GM13977 (cell line): ENCODE results near the gene HDLBP.
A peak's percentile ranks its signal among the peaks of the same experiment; 100 is the strongest.

Experiments used
- DNase-seq: peaks from one replicate; pipeline ENCODE4 v3.0.0; 2012; ENCODE audit warnings: low spot score
- CTCF ChIP-seq: IDR thresholded peaks from 2 replicates; pipeline ENCODE4 v1.5.1; 2012; ENCODE audit warnings: mild to moderate bottlenecking, control low read depth; ENCODE audit not compliant: insufficient read depth; ENCODE audit errors: extremely low read depth, missing control alignments
- in situ Hi-C: fragments of 300-500 bp; cut with MboI; formaldehyde crosslinking; loops from one replicate; pipeline ENCODE4 v1.12.0; 2022; ENCODE audit warnings: low sequenced_read_pairs, low pct_unique_long_range_greater_than_20kb, mixed read lengths, inconsistent platforms; ENCODE audit not compliant: unreplicated experiment

The HDLBP gene

GRCh38 chr2:241219030-241219382 lies 96.5 kb downstream of the HDLBP start:
- in situ Hi-C loops = no loop called here
- no peak for DNase-seq
- TF ChIP-seq CTCF = no peak

GRCh38 chr2:241218131-241219029 lies 97.1 kb downstream of the HDLBP start:
- DNase-seq = peak; percentile 80
- peak; percentile 50 for TF ChIP-seq CTCF
- in situ Hi-C loops = no loop called here

GRCh38 chr2:241217320-241218031 lies 98.0 kb downstream of the HDLBP start:
- no peak for TF ChIP-seq CTCF
- in situ Hi-C loops = no loop called here
- DNase-seq = peak; percentile 91

GRCh38 chr2:241216211-241216761 lies 99.2 kb downstream of the HDLBP start:
- DNase-seq = no peak
- in situ Hi-C loops = no loop called here

GRCh38 chr2:241215421-241215820 lies 100.1 kb downstream of the HDLBP start:
- in situ Hi-C loops = no loop called here
- DNase-seq = no peak
- TF ChIP-seq CTCF = no peak

More at GRCh38 chr2:241216211-241216761, 99.2 kb downstream of the HDLBP start:
- no peak for TF ChIP-seq CTCF

- no peak for DNase-seq
- in situ Hi-C loops = no loop called here
- no peak for TF ChIP-seq CTCF
Observed at GRCh38 chr2:241214766-241215165, 100.7 kb downstream of the HDLBP start.
